Superior temporal gyrus (tissue), 1 donor: ENCODE measurements around the gene FRMPD3.
"Not testable (repeated sequence)": the region's sequence is repeated elsewhere in the genome, so short reads cannot be mapped to it uniquely, and the experiment has no call there.

Experiments used
- DNase-seq: peaks from one replicate; pipeline ENCODE4 v3.0.0-alpha.2; 2016; ENCODE audit errors: extremely low spot score

FRMPD3 gene

DNA sequence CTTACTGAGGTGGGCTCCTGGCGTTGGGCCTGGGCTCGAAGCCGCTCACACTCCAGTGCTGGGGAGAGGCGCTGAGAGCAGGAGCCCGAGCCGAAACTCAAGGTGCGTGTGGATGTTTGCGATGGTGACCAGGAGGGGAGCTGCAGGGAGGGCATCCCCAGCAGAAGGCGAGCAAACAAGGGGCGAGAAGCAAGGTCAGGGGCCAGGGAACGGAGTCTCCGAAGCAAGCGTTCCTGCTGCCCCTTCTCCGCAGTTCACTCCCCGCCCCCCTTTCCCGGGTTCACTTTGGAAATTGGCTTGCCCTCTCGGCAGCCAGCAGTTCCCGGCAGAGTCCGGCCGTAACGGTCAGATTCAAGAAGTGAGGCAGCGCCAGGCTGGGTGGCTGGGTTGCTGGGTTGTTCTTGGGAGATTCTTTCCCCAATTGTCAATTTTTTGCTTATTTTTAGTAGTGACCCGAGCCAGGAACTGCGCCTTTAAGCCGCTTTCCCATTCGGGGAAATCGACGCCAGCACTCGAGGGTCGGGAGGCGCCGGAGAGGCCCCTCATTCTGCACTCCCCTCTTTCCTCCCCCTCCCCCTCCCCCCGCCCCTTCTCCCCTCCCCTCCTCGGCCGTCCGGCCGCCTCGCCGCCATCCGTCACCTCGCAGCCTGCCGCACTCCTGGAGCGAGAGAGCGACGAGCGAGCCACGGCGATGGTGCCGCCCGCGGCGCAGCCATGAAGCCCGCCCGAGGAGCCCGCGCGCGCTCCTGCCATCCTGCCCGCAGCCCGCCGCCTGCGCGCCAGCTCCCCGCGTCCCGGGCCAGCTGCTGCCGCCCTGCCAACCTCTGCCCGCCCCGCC lies at the start of gene FRMPD3:
FRMPD3 (plus strand) TSS at position 655 of the 838 bp plus-strand sequence. CDS start 76,937 bp downstream, outside the sequence.
- DNase-seq = no peak

DNA sequence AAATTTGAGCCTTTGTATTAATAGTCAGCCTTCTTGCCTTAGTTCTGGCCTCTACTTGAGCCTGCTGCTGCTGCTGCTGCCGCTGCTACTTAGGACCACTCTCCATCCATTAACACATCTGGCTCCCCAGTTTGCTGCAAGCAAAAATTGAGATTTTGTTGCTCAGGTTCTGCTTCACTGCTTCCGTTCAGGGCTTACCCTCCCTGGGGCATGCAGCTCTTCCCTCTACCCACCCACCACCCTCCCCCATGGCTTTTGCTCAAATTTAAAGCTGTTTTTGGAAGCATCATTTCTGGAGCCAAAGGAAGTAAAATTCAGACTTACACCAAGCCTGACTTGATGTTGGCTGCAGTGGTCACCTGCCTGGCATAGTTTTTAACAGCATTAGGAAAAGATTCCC lies 28.9 kb upstream of the FRMPD3 start:
- no peak for DNase-seq

DNA sequence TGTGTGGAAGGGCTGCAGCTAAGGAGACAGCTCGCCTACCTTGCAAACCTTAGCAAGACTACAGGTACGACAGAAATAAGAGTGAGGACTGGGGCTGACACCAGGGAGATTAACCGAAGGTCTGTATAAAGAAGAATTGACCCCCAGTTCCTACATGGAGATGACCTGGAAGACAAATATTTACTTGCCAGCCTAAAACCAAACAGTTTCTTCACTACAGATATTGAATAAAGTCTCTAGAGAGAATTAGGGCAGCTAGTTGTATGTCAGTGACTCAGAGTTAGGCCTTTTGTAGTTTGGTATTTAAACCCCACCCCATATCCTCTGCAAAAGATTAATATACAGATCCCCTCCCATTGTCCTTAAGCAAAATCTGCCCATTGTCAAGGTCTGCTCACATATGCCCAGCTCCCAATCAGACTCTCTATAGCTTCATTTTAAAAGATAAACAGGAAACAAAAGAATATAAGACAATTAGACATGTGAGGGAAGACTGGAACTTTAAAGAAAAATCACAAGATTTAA lies 28.1 kb upstream of the FRMPD3 start:
- no peak for DNase-seq

DNA sequence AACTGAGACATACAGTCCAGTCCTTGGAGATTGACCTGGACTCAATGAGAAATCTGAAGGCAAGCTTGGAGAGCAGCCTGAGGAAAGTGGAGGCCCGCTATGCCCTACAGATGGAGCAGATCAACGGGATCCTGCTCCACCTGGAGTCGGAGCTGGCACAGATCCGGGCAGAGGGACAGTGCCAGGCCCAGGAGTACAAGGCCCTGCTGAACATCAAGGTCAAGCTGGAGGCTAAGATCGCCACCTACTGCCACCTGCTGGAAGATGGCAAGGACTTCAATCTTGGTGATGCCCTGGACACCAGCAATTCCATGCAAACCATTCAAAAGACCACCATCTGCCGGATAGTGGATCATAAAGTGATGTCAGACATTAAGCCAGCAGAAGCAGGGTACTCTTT lies 20.4 kb upstream of the FRMPD3 start:
- DNase-seq = no peak

DNA sequence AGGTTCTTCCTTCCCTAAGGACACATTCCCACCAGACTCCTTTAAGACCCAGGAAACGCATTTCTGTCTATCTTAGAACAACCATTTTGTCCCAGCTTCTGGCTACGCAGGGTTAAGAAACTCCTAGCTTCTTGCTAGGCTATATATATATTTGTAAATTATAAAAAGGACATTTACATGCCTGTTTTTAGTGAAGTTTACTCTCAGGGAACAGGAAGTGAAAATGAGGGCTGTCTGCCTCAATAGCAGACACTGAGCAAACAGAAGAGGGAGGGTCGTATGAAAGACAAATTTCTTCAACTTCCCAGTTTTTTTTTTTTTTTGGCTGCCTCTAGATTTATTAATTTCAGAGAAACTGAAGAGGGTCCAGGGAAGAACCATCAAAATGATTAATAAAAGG lies 9.3 kb upstream of the FRMPD3 start:
- no peak for DNase-seq

DNA sequence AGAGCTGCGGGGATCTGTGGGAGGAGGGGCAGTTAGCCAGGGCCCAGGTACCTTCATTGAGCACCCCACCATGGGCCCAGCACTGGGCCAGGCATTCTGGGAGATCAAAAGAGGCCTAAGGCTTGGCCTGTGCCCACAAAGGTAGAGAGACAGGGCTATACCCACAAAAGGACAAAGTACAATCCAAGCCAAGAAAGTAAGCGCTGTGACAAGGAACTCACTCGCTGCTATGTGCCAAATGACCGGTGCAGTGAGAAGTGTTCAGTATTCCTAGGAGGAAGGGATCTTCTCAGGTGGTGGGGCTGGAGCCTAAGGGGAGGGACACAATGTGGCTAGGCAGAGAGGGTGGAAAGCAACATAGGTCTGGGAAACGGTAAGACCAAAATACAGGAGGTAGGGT lies 8.8 kb upstream of the FRMPD3 start:
- DNase-seq = no peak

DNA sequence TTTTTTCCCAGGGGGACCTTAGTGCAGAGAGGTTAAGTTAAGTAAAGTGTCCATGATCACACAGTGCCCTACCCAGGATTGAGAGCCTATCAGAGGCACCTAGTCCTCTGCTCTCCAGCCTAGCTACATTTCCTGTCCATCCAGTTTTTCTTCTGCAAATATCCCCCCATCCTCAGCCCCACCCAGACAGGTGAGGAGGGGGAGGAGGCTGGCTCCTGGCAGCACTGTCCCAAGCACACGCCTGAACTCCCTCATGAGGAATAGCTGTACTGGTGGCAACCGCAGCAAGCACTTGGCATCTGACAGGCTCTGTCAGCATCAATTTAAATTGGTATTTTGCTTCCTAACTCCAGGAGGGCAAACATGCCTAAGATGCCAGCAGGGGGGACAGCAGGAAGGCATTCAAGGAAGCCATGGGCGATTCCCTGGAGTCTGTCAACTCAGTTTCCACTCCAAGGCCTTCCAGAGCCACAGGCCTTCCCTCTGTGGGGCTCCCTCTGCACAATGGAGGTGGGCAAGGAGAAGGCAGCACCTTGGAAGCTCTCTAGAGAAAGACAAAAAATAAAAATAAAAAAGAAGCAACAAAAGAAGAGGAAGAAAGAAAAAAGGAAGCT lies 6.4 kb upstream of the FRMPD3 start:
- DNase-seq = no peak

DNA sequence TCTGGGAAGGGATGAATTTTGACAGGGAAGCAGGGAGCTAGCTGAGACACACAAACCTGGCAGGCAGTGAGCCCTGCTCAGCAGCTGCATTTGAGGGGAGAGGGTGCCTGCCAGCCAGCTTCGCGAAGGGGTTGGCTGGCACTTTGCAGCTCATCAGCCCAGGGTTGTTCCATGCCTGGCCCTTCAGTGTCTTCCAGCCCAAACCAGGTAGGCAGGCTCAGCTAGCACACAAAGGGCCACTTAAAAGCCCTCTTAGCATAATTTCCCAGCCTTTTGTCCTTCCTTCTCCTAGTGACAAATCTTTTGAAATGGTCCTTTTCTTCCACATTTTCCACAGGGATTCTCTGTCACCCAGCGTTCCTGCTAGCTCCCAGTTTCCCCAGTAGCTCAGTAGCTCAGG lies 4.3 kb upstream of the FRMPD3 start:
- DNase-seq = no peak

DNA sequence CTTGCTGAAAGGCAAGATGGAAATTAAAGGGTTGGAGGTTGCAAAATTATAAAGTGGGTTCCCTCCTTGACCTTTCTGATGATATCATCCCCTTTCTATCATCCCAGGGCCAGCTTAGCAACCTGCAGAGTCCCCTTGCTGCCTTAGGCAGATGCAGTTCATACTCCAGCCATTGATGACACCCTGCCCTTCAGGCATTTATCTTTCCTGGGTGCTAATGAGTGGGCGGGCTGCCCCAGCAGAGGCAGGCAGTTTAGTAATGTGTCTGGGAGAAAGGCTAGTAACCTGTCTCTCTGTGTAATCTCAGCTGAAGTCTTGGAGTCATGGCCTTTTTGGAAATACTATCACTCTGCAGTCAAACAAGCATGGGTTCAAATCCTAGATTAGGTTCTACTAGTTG lies 3.8 kb upstream of the FRMPD3 start:
- DNase-seq = no peak

DNA sequence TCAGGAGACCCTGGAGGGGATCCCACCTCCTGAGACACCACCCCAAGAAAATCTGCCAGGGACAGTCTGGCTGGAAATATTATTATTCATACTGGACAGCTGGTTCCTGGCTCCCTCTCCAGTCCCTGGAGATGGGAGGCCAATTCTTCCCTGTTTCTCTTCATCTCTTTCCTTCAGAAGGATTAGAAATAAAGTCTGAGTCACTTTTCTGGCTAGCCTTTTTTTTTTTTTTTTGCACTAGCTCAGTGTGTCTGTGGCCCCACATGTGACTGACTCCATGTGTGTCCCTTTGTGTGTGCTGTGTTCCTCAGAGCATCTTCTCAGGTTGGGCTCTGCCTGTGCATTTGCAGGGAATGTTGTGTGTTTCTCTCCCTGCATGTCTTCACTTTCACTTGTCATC lies 1.8 kb upstream of the FRMPD3 start:
- DNase-seq = no peak

DNA sequence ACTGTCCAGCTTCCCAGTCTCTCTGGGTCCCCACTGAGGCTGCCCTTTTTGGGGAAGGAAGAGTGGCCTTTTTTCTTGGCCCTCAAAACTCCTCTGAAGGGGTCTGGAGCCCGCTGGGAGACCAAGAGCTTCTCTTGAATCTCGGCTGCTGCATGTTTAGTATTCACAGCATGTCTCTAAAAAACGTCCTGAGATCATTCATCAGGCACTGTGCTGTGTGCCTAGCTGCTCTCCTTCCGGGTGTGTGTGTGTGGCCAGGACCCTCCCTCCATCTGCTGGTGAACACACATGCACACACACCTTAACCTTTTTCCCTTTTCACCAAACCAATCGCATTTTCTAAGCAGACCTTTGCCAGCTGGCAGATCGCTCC lies 841 bp upstream of the FRMPD3 start:
- DNase-seq = no peak

DNA sequence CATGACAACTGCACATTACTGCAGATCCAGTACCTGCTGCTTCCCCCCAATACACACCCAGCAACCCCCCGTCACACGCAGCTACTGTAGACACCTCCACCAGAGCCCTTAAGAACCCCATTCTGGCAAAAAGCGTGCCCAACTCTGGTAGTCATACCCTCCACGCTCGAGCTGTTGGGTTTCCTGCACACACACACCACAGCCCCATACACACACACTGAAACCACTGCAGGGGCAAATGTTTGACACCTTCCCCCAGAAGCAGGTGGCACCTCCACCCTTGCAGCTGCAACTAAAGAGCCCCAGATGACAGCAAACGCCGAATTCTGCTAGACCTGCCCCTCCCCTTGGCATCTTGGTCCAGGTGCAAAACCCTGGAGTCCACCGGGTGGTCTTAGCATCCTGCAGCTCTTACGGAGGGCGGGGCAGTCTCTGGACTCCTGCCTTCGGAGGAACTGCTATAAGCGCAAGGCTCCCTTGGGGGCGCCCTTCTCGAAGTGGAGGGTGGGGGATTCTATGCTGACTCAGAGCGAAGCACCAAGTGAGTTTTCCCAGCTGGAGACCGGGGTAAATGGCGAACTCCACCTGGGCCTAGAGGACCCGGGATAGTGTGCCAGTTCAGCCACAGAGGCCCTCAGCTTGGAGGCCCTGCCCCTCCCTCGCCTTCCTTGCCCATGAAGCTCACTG lies 1.5 kb downstream of the FRMPD3 start:
- DNase-seq = no peak

DNA sequence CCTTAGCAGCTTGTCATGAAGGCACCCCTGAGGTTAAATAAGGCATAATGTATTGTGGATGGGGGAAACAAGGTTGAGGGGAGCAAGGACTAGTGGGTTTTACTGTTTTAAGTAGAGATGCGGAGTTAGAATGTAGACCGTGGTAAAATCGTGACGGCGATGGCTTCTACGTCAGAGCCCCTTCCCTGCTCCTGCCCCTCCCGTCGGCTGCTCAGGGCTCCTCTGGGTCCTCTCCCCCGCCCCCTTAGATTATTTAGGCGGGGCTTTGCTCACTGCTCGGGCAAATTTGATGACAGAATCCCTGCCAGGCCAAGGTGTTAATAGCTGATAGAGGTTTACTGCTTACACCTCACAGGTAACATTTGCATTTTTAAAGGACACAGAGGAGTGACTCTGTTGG lies 2.3 kb downstream of the FRMPD3 start:
- no peak for DNase-seq

DNA sequence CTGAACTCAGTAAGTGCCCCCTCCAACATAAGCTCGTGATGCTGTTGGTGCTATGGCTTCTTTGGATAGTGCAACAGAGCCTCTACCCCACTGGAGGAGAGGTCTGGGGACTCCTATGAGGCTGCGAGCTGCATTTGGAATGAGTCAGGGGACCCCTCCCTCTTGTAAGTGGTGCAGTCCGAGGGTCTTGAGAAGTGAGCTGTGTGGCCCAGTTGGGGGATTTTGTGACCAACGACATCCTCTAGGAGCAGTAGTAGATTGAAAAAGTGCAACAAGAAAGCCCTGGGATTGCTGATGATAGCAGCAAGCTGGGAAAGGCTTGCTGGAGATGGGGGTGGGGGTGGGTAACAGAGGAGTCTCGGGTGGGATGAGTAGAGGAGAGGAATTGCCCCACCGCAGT lies 3.1 kb downstream of the FRMPD3 start:
- DNase-seq = no peak

DNA sequence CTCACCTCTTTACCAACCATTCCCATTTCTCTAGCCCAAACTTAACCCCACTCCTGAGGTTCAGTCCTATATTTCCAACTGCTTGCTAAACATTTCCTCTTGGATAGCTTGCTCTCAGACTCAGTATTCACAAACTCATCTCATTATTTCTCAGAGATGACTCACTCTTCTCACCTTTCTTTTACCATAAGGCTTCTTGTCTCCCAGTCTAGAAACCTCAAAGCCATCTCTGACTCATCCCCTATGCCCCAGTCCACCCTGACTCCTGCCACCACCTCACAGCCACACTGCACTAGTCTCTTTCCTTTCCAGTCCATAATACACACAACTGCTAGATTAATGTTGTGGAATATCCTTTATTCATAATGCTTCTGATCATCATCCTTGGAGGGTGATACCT lies 4.8 kb downstream of the FRMPD3 start:
- DNase-seq = no peak

DNA sequence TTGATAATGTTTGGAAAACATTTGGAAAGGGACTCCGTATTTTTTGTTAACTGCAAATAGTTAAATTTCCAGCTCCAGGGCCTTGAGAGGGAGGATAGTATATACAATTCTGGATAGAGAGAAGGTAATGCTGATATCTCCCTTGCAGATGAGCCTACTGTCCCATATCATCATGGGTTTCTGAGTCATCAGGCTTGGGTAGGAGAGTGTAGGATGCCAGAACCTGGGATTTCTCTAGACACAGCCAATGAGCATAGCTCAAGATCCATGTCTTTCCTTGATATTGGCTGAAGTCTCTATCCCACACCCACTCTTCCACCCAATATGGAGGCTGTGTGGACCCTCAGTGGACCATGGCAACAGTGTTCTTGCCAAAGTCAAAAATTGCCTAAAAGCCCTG lies 7.8 kb downstream of the FRMPD3 start:
- no peak for DNase-seq

DNA sequence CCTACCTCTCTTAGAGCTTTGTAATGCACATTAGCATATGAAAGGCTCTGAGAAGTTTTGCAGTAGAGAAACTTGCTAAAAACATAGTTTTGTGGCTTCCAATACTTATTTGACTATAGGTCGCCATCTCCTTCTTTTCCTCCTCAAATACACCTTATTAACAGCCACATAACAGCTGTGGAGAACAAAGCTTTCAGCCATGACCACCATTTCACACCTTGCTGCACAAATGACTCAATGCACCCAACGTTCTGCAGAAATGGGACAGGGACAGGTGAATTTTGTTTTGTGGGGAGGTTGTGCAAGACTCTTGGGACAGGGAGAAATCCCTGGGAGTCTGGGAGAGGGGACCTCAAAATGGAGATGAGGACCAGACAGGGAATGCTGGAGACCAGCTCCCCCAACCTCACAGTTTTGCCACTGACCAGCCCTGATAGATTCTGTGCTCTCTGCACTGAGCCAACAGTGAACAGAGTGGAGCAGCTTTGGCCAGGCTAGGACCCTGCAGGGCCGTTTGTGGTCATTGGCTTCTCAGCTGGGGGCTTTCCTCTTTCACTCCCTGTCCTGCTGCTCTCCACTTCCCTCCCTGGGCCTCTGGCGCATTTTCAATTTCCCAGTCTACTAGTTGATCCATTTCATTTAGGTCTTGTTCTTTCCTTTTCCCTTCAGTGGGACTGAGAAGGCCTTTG lies 16.6 kb downstream of the FRMPD3 start:
- no peak for DNase-seq

DNA sequence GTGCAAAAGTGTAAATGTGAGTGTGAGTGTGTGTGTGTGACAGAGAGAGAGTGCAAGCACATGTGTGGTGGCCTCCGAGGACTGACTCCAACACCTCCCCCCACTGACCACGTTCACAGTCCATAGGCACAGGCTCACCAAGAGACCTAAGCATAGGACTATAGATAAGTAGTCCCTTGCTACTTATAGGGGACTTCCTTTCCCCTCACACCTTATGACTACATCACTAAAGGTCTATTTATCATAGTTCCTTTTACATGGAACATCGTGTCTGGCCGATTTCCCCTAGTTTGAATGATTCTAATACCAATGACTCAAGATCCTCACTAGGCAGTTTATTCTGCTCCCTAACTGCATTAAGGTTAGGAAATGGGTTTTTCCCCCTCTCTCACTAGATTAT lies 17.8 kb downstream of the FRMPD3 start:
- DNase-seq = no peak

DNA sequence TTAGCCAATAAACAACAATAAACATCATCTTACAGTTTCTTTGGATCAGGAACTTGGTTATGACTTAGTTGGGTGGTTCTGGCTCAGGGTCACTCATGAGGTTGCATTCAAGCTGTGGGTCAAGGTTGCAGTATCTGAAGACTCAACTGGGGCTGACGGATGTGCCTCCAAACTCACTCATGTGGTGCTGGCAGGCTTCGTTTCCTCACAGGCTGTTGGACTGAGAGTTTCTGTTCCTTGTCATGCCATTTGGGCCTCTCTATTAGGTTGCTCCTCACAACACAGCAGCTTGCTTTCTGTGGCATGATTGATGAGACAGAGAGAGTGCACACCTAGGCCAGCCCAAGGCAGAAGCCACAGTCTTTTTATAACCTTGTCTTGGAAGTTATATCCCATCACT lies 20.7 kb downstream of the FRMPD3 start:
- DNase-seq = no peak

DNA sequence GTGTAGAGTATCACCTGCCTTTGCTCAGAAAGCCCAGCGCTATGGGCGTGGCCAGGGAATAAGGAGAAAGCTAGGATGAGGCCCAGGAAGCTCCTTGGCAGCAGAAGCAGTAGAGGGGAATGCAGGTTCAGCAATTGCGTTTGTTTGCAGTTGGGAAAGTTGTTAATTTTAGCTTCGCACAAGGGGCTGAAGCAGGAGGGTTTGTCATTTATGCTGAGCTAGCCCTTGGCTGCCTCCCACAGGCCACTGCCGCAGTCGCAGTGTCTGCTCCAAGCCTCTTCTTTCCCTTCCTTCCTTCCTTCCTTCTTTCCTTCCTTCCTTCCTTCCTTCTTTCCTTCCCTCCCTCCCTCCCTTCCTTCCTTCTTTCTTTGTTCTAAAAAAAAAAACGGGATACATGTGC lies 21.5 kb downstream of the FRMPD3 start:
- no peak for DNase-seq

DNA sequence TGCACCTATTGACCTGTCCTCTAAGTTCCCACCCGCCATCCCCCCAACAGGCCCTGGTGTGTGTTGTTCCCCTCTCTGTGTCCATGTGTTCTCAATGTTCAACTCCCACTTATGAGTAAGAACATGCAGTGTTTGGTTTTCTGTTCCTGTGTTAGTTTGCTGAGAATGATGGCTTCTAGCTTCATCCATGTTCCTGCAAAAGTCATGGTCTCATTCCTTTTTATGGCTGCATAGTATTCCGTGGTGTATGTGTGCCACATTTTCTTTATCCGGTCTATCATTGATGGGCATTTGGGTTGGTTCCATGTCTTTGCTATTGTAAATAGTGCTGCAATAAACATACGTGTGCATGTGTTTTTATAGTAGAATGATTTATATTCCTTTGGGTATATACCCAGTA lies 22.0 kb downstream of the FRMPD3 start:
- DNase-seq = not testable (repeated sequence)

DNA sequence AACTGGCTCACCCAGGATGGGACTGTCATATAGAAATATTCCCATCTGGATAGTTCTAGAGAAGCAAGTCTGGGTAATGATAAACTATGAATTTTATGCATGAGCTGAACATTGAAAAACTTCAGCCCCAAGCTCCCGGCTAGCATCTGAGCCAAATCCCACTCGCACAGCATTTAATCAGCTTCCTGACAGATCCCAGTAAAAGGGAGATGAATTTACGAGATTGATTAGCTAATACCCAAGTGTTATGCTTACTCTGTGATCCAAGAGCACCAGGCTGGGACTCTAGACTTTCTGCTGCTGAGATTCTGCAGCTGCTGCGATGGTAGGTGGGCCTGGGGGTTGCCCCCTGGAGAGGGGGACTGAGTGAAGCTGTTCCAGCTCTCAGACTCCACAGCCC lies 28.0 kb downstream of the FRMPD3 start:
- DNase-seq = no peak
